ENCODE results near the gene PLXNA4. TPM values are rescaled to one million over a fixed set of nuclear protein-coding genes. Genes with fewer than 3 reads are reported as not detected.

The PLXNA4 gene
- total RNA-seq, 2 donors from 2014 or later = 2.1 to 8.2 TPM

- intact Hi-C loops (cut with DNase I) = no loop called here
- no peaks in the 10 kb centered on the region for H3K36me3 ChIP-seq (replicated peaks in 1 of 2; ENCODE audit: insufficient read depth in 1 of 2, low read depth in 2 of 2)
- no peak overlapping the region for H3K27ac ChIP-seq
- H3K27me3 ChIP-seq = no peaks in the 10 kb centered on the region
- no peaks in the 10 kb centered on the region for H3K9me3 ChIP-seq
- no peaks in the 10 kb centered on the region for H3K4me1 ChIP-seq
- no peak for TF ChIP-seq POLR2A (IDR thresholded peaks at IDR 0.05)
- TF ChIP-seq, protein P1, sequence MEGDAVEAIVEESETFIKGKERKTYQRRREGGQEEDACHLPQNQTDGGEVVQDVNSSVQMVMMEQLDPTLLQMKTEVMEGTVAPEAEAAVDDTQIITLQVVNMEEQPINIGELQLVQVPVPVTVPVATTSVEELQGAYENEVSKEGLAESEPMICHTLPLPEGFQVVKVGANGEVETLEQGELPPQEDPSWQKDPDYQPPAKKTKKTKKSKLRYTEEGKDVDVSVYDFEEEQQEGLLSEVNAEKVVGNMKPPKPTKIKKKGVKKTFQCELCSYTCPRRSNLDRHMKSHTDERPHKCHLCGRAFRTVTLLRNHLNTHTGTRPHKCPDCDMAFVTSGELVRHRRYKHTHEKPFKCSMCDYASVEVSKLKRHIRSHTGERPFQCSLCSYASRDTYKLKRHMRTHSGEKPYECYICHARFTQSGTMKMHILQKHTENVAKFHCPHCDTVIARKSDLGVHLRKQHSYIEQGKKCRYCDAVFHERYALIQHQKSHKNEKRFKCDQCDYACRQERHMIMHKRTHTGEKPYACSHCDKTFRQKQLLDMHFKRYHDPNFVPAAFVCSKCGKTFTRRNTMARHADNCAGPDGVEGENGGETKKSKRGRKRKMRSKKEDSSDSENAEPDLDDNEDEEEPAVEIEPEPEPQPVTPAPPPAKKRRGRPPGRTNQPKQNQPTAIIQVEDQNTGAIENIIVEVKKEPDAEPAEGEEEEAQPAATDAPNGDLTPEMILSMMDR (IDR thresholded peaks at IDR 0.05) = no peak
- 78 to 91% methylated on average over 3 of the region's 3 CpGs for WGBS, 2 donors
- ATAC-seq = no peak
- no peak overlapping the region for H3K4me3 ChIP-seq
- DNase-seq = no peak
Observed at GRCh38 chr7:132499065-132499464, 77.2 kb downstream of the PLXNA4 start.

DNA sequence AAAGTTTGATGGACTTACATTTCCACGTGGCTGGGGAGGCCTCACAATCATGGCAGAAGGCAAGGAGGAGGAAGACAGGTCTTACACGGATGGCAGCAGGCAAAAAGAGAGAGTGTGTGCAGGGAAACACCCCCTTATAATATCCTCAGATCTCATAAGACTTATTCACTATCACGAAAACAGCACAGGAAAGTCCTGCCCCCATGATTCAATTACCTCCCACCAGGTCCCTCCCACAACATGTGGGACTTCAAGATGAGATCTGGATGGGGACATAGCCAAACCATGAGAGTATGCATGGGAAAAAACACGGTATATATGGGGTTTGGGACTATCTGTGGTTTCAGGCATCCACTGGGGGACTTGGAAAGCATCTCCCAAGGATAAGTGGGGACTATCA lies 78.0 kb downstream of the PLXNA4 start:
- no peak overlapping the region for H3K4me3 ChIP-seq
- no peaks in the 10 kb centered on the region for H3K9me3 ChIP-seq
- DNase-seq (no peak), ATAC-seq (no peak)
- H3K27me3 ChIP-seq = no peaks in the 10 kb centered on the region
- intact Hi-C loops (cut with DNase I) = no loop called here
- H3K27ac ChIP-seq = no peak overlapping the region
- TF ChIP-seq, protein P1 (IDR thresholded peaks at IDR 0.05) = no peak
- no peak for TF ChIP-seq POLR2A (IDR thresholded peaks at IDR 0.05)
- WGBS, 2 donors = 42 to 64% methylated on average over 4 of the region's 4 CpGs
- no peaks in the 10 kb centered on the region for H3K4me1 ChIP-seq
- no peaks in the 10 kb centered on the region for H3K36me3 ChIP-seq (replicated peaks in 1 of 2; ENCODE audit: insufficient read depth in 1 of 2, low read depth in 2 of 2)

DNA sequence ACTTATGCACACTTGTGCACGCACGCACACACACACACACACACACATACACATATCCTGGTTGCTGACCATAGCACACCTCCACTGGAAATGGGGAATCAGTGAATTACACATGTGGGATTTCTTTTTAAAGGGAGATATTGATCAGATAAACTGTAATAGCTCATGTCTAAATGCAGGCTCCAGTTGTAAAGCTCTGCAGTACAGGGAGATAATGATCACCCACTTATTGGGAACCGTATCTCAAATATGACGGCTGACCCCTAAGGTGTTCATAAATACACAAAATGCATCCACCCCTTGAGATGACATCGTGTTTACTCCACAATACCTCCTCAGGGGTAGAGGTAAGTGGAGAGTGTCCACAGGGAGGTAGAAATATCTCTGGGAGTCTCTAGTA lies 79.2 kb downstream of the PLXNA4 start:
- Histone ChIP-seq H3K27ac (no peak overlapping the region), H3K4me3 (no peak overlapping the region), H3K27me3 (no peaks in the 10 kb centered on the region), H3K36me3 (replicated peaks in 1 of 2; ENCODE audit: insufficient read depth in 1 of 2, low read depth in 2 of 2) (no peaks in the 10 kb centered on the region), H3K9me3 (no peaks in the 10 kb centered on the region), H3K4me1 (no peaks in the 10 kb centered on the region)
- no peak for DNase-seq
- intact Hi-C loops (cut with DNase I) = no loop called here
- TF ChIP-seq POLR2A (IDR thresholded peaks at IDR 0.05) = no peak
- TF ChIP-seq, protein P1 (IDR thresholded peaks at IDR 0.05) = no peak
- 67% methylated on average over 5 of the region's 5 CpGs for WGBS, 2 donors
- no peak for ATAC-seq

- ATAC-seq = no peak
- Histone ChIP-seq H3K4me3 (no peak overlapping the region), H3K27ac (no peak overlapping the region), H3K4me1 (no peaks in the 10 kb centered on the region), H3K9me3 (no peaks in the 10 kb centered on the region), H3K36me3 (replicated peaks in 1 of 2; ENCODE audit: insufficient read depth in 1 of 2, low read depth in 2 of 2) (no peaks in the 10 kb centered on the region), H3K27me3 (no peaks in the 10 kb centered on the region)
- TF ChIP-seq POLR2A (IDR thresholded peaks at IDR 0.05) = no peak
- TF ChIP-seq, protein P1 (IDR thresholded peaks at IDR 0.05) = no peak
- WGBS, 2 donors = 62 to 88% methylated on average over 3 of the region's 3 CpGs
- DNase-seq = no peak
- intact Hi-C loops (cut with DNase I) = no loop called here
Observed at GRCh38 chr7:132495936-132496335, 80.3 kb downstream of the PLXNA4 start.

DNA sequence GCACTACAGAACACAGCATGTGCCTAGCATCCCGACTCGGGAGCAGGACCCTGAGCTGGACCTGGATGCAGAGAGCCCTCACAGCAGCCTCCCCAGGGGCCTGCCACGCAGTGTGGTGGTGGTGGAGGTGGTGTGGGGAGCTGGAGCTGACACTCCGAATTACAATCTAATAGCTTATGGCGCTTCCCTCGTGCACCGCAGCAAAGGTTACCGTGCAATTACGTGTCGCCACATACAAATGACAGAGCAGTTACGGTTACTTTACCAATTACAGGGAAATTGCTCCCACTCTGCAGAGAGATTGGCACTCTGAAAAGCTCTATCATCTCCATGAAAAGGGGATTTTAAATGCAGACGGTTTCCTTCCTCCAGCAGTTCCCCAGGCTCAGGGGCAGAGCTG lies 81.8 kb downstream of the PLXNA4 start:
- Histone ChIP-seq H3K27me3 (no peaks in the 10 kb centered on the region), H3K4me1 (no peaks in the 10 kb centered on the region), H3K36me3 (replicated peaks in 1 of 2; ENCODE audit: insufficient read depth in 1 of 2, low read depth in 2 of 2) (no peaks in the 10 kb centered on the region), H3K4me3 (no peak overlapping the region), H3K27ac (no peak overlapping the region), H3K9me3 (no peaks in the 10 kb centered on the region)
- ATAC-seq (no peak), DNase-seq (no peak)
- TF ChIP-seq, protein P1 (IDR thresholded peaks at IDR 0.05) = no peak
- TF ChIP-seq POLR2A (IDR thresholded peaks at IDR 0.05) = no peak
- WGBS, 2 donors = 79 to 87% methylated on average over 12 of the region's 12 CpGs
- intact Hi-C loops (cut with DNase I) = no loop called here

All from body of pancreas (tissue), 4 donors.